ENCODE measurements around the gene NFYC. TPM values are rescaled to one million over a fixed set of nuclear protein-coding genes. Genes with fewer than 3 reads are reported as not detected.

NFYC gene
- total and polyA plus RNA-seq, 9 donors: 35.7 to 66.4 (median 57.8) TPM

GRCh38 chr1:40703316-40703715, 11.8 kb downstream of the NFYC start:
- H3K27ac ChIP-seq (ENCODE audit: low read length): no peak overlapping the region
- no peaks in the 10 kb centered on the region for H3K36me3 ChIP-seq (ENCODE audit: control insufficient read depth, insufficient read depth, low read length)
- peaks cover 5% of the 10 kb centered on the region for H3K4me1 ChIP-seq (ENCODE audit: control insufficient read depth, insufficient read depth, low read length)
- no peak overlapping the region for H3K4me3 ChIP-seq (ENCODE audit: low read length)
- H3K27me3 ChIP-seq (ENCODE audit: control insufficient read depth, insufficient read depth, low read length): no peaks in the 10 kb centered on the region
- 100% methylated on average over 1 of the region's 3 CpGs for WGBS (ENCODE audit: insufficient coverage)
- no peak for DNase-seq
- H3K9me3 ChIP-seq (replicated peaks; ENCODE audit: control insufficient read depth, low read depth, low read length): no peaks in the 10 kb centered on the region

GRCh38 chr1:40704817-40705733, 13.6 kb downstream of the NFYC start:
- Histone ChIP-seq H3K9me3 (replicated peaks; ENCODE audit: control insufficient read depth, low read depth, low read length) (no peaks in the 10 kb centered on the region), H3K4me3 (ENCODE audit: low read length) (no peak overlapping the region), H3K27me3 (ENCODE audit: control insufficient read depth, insufficient read depth, low read length) (no peaks in the 10 kb centered on the region), H3K4me1 (ENCODE audit: control insufficient read depth, insufficient read depth, low read length) (peaks cover 5% of the 10 kb centered on the region), H3K36me3 (ENCODE audit: control insufficient read depth, insufficient read depth, low read length) (no peaks in the 10 kb centered on the region), H3K27ac (ENCODE audit: low read length) (no peak overlapping the region)
- no peak for DNase-seq
- WGBS (ENCODE audit: insufficient coverage): no CpG with 5 or more reads among the region's 3 CpGs

- WGBS (ENCODE audit: insufficient coverage): no CpG with 5 or more reads among the region's 4 CpGs
- Histone ChIP-seq H3K4me1 (ENCODE audit: control insufficient read depth, insufficient read depth, low read length) (peaks cover 10% of the 10 kb centered on the region), H3K27ac (ENCODE audit: low read length) (no peak overlapping the region), H3K27me3 (ENCODE audit: control insufficient read depth, insufficient read depth, low read length) (no peaks in the 10 kb centered on the region), H3K36me3 (ENCODE audit: control insufficient read depth, insufficient read depth, low read length) (no peaks in the 10 kb centered on the region), H3K9me3 (replicated peaks; ENCODE audit: control insufficient read depth, low read depth, low read length) (no peaks in the 10 kb centered on the region), H3K4me3 (ENCODE audit: low read length) (no peak overlapping the region)
- no peak for DNase-seq
These were observed 15.1 kb downstream of the NFYC start for GRCh38 chr1:40706626-40707025.

- Histone ChIP-seq H3K27me3 (ENCODE audit: control insufficient read depth, insufficient read depth, low read length) (no peaks in the 10 kb centered on the region), H3K4me1 (ENCODE audit: control insufficient read depth, insufficient read depth, low read length) (peaks cover 12% of the 10 kb centered on the region), H3K4me3 (ENCODE audit: low read length) (peak overlapping the region; percentile 59), H3K36me3 (ENCODE audit: control insufficient read depth, insufficient read depth, low read length) (peaks cover 6% of the 10 kb centered on the region), H3K9me3 (replicated peaks; ENCODE audit: control insufficient read depth, low read depth, low read length) (no peaks in the 10 kb centered on the region), H3K27ac (ENCODE audit: low read length) (peak overlapping the region; percentile 78)
- 0% methylated on average over 2 of the region's 3 CpGs for WGBS (ENCODE audit: insufficient coverage)
- DNase-seq: peak; percentile 92
These were observed 17.2 kb downstream of the NFYC start for GRCh38 chr1:40708750-40709099.

GRCh38 chr1:40709100-40709801, 17.7 kb downstream of the NFYC start:
- 0% methylated on average over 4 of the region's 10 CpGs for WGBS (ENCODE audit: insufficient coverage)
- Histone ChIP-seq H3K27ac (ENCODE audit: low read length) (peak overlapping the region; percentile 78), H3K27me3 (ENCODE audit: control insufficient read depth, insufficient read depth, low read length) (no peaks in the 10 kb centered on the region), H3K4me1 (ENCODE audit: control insufficient read depth, insufficient read depth, low read length) (peaks cover 12% of the 10 kb centered on the region), H3K4me3 (ENCODE audit: low read length) (peak overlapping the region; percentile 59), H3K9me3 (replicated peaks; ENCODE audit: control insufficient read depth, low read depth, low read length) (no peaks in the 10 kb centered on the region), H3K36me3 (ENCODE audit: control insufficient read depth, insufficient read depth, low read length) (peaks cover 7% of the 10 kb centered on the region)
- peak; percentile 99 for DNase-seq

- peak overlapping the region; percentile 59 for H3K4me3 ChIP-seq (ENCODE audit: low read length)
- no peak for DNase-seq
- H3K4me1 ChIP-seq (ENCODE audit: control insufficient read depth, insufficient read depth, low read length): peaks cover 12% of the 10 kb centered on the region
- no peaks in the 10 kb centered on the region for H3K9me3 ChIP-seq (replicated peaks; ENCODE audit: control insufficient read depth, low read depth, low read length)
- no peaks in the 10 kb centered on the region for H3K27me3 ChIP-seq (ENCODE audit: control insufficient read depth, insufficient read depth, low read length)
- peak overlapping the region; percentile 78 for H3K27ac ChIP-seq (ENCODE audit: low read length)
- no CpG with 5 or more reads among the region's 3 CpGs for WGBS (ENCODE audit: insufficient coverage)
- H3K36me3 ChIP-seq (ENCODE audit: control insufficient read depth, insufficient read depth, low read length): peaks cover 7% of the 10 kb centered on the region
These were observed 18.3 kb downstream of the NFYC start for GRCh38 chr1:40709802-40710278.

GRCh38 chr1:40710581-40711315, 19.2 kb downstream of the NFYC start:
- peak; percentile 29 for DNase-seq
- Histone ChIP-seq H3K9me3 (replicated peaks; ENCODE audit: control insufficient read depth, low read depth, low read length) (no peaks in the 10 kb centered on the region), H3K27me3 (ENCODE audit: control insufficient read depth, insufficient read depth, low read length) (no peaks in the 10 kb centered on the region), H3K4me3 (ENCODE audit: low read length) (peak overlapping the region; percentile 59), H3K27ac (ENCODE audit: low read length) (peak overlapping the region; percentile 59), H3K4me1 (ENCODE audit: control insufficient read depth, insufficient read depth, low read length) (peaks cover 12% of the 10 kb centered on the region), H3K36me3 (ENCODE audit: control insufficient read depth, insufficient read depth, low read length) (peaks cover 9% of the 10 kb centered on the region)
- 18% methylated on average over 1 of the region's 7 CpGs for WGBS (ENCODE audit: insufficient coverage)

GRCh38 chr1:40711465-40712404, 20.2 kb downstream of the NFYC start:
- Histone ChIP-seq H3K27ac (ENCODE audit: low read length) (peak overlapping the region; percentile 36), H3K4me3 (ENCODE audit: low read length) (no peak overlapping the region), H3K4me1 (ENCODE audit: control insufficient read depth, insufficient read depth, low read length) (peaks cover 12% of the 10 kb centered on the region), H3K9me3 (replicated peaks; ENCODE audit: control insufficient read depth, low read depth, low read length) (no peaks in the 10 kb centered on the region), H3K27me3 (ENCODE audit: control insufficient read depth, insufficient read depth, low read length) (no peaks in the 10 kb centered on the region), H3K36me3 (ENCODE audit: control insufficient read depth, insufficient read depth, low read length) (peaks cover 9% of the 10 kb centered on the region)
- no peak for DNase-seq
- WGBS (ENCODE audit: insufficient coverage): no CpG with 5 or more reads among the region's 3 CpGs

- no peak for DNase-seq
- WGBS (ENCODE audit: insufficient coverage): 92% methylated on average over 2 of the region's 5 CpGs
- Histone ChIP-seq H3K9me3 (replicated peaks; ENCODE audit: control insufficient read depth, low read depth, low read length) (no peaks in the 10 kb centered on the region), H3K27me3 (ENCODE audit: control insufficient read depth, insufficient read depth, low read length) (no peaks in the 10 kb centered on the region), H3K36me3 (ENCODE audit: control insufficient read depth, insufficient read depth, low read length) (peaks cover 9% of the 10 kb centered on the region), H3K4me1 (ENCODE audit: control insufficient read depth, insufficient read depth, low read length) (peaks cover 11% of the 10 kb centered on the region), H3K4me3 (ENCODE audit: low read length) (no peak overlapping the region), H3K27ac (ENCODE audit: low read length) (no peak overlapping the region)
These were observed 21.0 kb downstream of the NFYC start for GRCh38 chr1:40712405-40712944.
